GM18861 (cell line): ENCODE data around the gene HCLS1.
"Not testable (repeated sequence)": the region's sequence is repeated elsewhere in the genome, so short reads cannot be mapped to it uniquely, and the experiment has no call there.

Experiments
- ATAC-seq: cut with Tn5 transposase; IDR thresholded peaks from one replicate; pipeline ENCODE4 v1.9.1; 2021; ENCODE audit not compliant: unreplicated experiment

The HCLS1 gene, protein sequence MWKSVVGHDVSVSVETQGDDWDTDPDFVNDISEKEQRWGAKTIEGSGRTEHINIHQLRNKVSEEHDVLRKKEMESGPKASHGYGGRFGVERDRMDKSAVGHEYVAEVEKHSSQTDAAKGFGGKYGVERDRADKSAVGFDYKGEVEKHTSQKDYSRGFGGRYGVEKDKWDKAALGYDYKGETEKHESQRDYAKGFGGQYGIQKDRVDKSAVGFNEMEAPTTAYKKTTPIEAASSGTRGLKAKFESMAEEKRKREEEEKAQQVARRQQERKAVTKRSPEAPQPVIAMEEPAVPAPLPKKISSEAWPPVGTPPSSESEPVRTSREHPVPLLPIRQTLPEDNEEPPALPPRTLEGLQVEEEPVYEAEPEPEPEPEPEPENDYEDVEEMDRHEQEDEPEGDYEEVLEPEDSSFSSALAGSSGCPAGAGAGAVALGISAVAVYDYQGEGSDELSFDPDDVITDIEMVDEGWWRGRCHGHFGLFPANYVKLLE

DNA sequence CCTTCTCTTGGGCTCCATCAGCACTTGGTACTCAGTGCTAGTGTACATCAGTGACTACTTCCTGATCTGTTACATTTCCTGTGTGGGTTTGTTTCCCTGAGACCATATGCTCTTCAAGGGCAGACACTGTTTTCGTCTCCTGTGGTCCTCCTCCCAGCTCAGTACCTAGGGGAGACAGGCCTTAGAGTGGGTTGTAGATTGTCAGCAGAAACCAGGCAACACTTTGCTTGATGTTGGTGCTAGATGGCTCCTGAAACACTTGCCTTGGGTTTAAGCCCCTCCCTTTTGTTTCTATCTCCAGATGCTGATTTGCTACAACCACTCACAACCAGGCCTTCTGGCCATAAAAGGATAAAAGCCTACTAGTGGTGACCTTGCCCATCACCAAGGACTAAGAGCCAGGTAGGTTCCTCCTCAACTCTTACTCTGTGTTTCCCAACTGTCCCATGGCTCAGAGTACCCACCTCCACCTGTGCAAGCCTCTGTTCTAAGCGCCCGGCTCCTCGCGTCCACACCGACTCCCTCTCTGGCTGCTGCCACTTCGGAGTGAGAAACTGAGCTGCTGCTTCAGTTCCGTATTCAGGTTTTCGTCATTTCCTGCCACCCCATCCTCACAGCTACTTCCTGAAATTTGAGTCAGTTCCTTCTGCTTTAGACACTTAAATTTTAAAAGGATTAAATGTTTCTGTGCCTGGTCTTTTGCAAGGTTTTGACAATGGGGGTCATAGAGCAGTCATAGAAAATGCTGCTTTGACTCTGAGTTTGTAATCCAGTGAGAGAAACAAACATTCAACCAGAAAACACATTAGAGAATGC is at the start of gene HCLS1:
HCLS1 (minus strand) TSS at position 548 of the 816 bp plus-strand sequence. CDS start 2,556 bp downstream, outside the sequence.
- peak; percentile 75 for ATAC-seq

- ATAC-seq: no peak
Observed at GRCh38 chr3:121710347-121710746, 49.6 kb upstream of the HCLS1 start.

- ATAC-seq: no peak
Observed at GRCh38 chr3:121707531-121708273, 47.0 kb upstream of the HCLS1 start.

DNA sequence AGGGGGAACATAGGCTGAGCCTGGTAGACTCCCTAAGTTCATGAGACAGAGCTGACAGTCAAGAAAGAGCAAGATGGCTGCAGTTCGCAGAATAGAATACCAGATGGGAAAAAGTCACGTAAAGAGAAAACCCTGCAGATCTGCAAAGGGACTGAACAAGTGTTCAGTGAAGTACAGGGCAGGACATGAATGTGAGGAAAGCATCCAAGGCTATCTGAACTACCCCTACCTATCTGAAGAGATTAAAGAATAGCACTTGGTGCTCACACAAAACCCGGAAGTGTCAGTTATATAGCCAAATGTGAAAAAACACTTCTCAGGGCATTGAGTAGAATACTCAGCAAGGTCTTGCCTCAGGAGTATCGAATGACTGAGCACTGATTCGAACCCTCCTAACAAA is 44.8 kb upstream of the HCLS1 start:
- ATAC-seq: no peak

DNA sequence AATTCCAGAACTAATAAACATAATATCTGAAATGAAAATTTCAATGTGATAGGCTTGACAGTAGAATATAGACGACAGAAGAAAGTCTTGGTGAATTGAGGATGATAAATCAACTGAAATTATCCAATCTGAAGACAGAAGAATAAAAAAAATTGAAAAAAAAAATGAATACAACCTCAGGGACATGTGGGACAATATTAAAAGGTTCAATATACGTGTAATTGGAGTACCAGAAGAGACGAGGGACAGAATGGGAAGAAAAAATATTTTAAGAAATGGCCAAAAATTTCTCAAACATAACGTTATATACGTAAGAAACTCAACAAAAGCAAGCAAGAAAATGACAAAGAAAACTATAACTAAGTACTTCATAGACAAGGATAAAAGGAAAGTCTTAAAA is 43.3 kb upstream of the HCLS1 start:
- ATAC-seq: no peak

GRCh38 chr3:121698901-121699300 is 38.2 kb upstream of the HCLS1 start:
- ATAC-seq: no peak

GRCh38 chr3:121698476-121698875 is 37.8 kb upstream of the HCLS1 start:
- no peak for ATAC-seq

DNA sequence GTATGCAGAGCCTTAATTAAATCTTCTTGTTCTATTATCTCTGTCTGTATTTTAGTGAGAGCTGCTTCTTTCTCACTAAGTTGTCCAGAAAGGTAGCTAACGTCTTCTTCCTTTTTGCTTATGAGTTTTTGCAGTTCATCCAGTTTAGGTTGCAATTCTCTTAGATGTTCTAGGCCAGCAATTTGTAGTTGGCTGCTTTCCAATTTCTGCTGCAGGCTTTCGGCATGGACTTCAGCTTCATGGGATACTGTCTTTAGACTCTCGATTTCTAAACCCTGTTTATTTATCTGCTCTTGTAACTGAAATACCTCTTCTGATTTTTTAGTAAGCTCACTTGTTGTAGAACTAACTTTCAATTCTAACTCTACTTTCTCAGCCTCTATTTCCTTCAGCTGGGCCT is 35.5 kb upstream of the HCLS1 start:
- ATAC-seq: no peak

- no peak for ATAC-seq
Observed at GRCh38 chr3:121692010-121692699, 31.5 kb upstream of the HCLS1 start.

DNA sequence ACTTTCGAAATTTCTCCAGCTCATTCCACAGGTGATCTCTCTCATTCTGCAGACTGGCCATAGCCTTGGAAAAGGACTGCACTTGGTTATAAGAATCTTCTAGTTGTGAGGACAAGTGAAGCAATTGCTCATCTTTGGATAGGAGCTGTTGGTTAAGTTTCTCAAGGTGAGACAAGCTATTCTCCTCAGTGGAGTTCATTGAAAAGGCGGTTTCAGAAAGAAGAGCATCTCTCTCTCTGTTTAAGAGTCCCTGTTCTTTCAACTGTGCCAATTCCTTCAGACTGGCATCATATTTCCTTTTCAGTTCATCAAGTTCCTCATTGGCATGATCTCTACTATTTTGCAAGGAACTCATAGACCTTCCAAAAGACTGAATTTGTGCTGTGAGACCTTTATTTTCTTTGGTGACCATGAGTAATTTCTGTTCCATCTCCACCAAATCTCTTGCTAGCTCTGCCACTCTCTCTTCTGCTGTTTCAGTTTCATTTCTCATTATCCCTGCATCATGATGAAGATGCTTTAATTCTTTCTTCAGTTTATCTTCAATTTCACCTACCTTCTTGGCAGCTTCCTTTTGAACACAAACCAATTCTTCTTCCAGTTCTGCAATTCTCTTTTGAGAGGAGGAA is 30.2 kb upstream of the HCLS1 start:
- peak; percentile 54 for ATAC-seq

- ATAC-seq: not testable (repeated sequence)
Observed at GRCh38 chr3:121688747-121689146, 28.0 kb upstream of the HCLS1 start.

DNA sequence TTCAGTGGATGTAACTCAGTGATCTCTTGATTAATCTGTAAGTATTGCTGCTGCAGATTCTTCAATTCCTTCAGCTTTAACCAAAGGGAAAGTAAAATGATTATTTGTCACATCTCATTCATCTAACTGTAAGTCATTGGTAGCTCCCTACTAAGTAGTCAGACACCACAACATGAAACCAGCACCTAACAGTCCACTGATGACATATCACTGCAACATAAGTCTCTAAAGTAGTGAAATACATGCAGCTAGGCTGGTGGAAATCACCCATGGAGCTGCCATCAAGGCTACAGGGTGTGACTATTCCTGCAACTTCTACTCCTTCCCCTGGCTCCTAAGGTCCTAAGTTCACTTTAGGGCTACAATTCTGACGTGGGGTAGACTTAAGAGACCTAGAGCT is 21.1 kb upstream of the HCLS1 start:
- ATAC-seq: no peak

DNA sequence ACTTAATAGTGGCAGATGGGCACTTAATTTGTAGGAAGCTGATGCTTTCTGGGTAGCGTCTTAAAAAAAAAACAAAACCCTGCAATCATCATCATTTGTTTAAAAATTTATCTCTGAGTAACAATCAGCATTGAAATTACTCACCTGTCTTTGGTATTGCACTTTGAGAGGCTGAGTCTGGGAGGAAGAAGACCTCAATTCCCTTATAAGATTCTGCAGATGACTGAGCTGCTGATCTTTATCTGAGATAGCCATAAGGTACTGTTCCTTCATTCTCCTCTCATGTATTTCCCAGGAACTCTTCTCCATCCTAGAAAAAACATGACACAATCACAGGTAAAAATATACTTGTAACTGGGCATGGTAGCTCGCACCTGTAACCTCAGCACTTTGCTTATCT is 16.4 kb upstream of the HCLS1 start:
- ATAC-seq: no peak

- no peak for ATAC-seq
Observed at GRCh38 chr3:121670676-121671075, 10.0 kb upstream of the HCLS1 start.

DNA sequence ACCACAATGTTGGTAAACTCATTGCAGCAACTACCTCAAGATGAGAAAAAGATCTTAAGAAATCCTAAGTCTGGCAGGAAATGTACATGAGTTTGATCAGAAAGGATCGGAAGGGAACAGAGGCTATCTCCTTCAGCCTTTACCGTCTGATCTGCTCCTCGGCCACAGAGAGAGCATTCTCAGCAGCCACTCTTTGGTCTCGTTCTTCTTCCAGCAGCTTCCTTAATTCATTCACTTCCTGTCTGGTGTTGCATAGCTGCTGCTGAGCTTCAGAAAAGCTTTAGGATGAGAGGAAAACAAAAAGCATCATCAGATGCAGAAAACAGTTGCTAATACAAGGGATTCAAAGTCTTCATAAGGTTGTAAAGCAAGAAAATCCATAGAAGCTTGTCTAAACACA is 6.6 kb upstream of the HCLS1 start:
- no peak for ATAC-seq

DNA sequence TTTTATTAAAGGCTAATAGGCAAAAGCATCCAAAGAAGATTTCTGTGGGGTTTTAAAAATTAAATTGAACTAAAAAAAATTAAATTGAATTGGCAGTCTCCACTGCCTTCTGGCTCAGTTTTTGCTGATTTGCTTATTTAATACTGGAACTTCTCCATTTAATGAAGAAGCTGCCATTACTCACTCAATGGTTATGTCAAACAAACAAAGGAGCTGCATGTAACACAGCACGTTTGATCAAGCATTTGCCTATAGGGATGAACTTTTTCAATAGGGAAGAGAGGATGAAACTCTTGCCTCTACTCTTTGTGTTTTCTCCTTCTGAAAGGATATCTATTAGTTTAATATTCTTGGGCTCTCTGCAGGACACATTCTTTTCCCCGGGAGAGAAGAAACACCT is 4.8 kb upstream of the HCLS1 start:
- no peak for ATAC-seq

DNA sequence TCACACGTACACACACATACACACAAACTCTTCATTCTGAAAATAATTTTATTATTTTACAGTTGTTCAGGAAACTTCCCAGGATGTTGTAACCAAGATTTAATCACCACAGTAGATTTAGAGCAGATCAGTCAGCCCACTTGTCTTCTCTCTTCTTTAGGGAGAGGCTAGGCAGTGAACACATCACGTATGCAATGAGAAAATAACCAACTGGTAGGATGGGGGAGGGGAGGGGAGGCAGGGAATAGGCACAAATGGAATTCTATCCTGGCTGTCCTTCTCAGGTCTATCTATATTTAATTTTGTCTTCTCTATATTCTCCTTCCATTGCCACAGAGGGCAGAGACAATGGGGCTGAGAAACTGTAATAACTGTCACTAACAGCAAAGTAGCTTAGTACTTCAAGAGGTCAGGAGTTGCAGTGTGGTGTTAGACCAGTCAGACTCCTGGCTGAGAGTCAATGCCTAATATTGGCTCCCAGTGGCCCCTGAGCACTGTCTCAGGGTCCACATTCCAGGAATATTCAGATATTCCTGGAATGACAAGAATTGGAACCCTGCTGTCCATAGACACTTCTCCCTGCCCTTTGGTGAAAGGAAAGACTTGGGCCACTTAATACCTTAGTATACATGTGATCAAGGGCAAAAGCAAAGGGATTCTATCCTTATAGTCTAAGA is 2.6 kb upstream of the HCLS1 start:
- no peak for ATAC-seq

GRCh38 chr3:121662742-121663141 is 2.0 kb upstream of the HCLS1 start:
- ATAC-seq: no peak

DNA sequence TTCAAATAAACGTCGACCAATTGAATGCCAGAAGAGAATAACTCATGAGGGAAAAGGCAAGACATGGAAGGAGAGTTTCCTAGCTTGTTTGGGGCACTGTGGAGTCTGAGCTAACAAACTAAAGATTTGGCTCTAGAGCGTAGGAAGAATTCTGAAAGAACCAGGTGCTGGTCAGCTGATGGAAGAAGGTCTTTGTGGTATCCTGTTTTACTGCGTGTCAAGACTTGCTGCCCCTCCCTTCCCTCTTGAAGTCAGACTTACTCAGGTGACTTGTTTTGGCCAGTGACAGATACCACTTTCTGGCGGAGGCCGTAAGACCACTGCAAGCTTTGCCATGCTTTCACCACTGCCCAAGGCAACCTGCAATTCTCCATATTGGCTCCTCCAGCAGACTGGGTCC is 673 bp upstream of the HCLS1 start:
- ATAC-seq: no peak

GRCh38 chr3:121659586-121659985 is 1.1 kb downstream of the HCLS1 start:
- ATAC-seq: no peak
